ENCODE data around the gene ATG16L2.
"Not testable (repeated sequence)": the region's sequence is repeated elsewhere in the genome, so short reads cannot be mapped to it uniquely, and the experiment has no call there.

ATG16L2 gene

DNA sequence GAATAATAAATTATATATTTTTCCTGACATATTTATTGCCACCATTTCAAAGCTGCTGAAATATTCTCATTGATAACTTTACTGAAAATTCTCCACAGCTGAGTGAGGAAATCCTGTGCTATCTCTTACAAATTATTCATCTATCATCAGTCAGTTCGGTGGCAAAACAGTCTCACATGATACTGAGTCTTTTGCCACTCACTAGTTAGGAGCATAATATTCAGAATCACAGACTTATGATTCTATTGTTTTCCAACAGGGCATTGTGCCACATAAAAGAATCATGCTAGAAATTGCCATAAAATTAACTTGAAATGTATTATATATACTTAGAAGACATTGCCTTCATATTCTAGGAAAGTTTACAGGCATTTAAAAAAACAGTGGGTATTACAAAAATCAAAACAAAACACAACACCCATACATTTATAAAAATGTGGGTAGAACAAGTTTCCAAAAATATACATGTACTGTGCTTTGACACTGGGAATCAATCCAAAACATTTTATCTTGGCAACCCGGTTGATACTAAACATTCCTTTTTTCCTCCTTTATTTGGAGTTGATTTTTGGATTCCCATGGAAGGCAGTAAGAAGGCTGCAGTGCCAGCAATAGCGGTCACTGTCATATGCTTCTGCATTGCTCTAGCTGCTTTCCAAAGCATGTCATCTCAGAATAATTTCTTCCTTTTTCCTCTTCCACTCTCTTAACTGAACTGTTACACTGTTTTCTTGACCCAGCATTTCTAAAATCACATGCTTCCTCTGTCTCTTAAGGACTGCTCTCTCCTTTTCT, 42.5 kb downstream of the ATG16L2 start:
- ATAC-seq: peak; percentile 88
- TF ChIP-seq ZNF565 (CRISPR knock-in tag; conservative IDR thresholded peaks at IDR 0.05; ENCODE audit: low read depth): no peak
- TF ChIP-seq ARNTL (CRISPR knock-in tag; IDR thresholded peaks at IDR 0.05; ENCODE audit: borderline replicate concordance, low read depth): no peak
- no peak for TF ChIP-seq ZC3H10 (CRISPR knock-in tag; IDR thresholded peaks at IDR 0.05)
- TF ChIP-seq ZFP3 (CRISPR knock-in tag; IDR thresholded peaks at IDR 0.05): no peak
- TF ChIP-seq ZFP30 (CRISPR knock-in tag; IDR thresholded peaks at IDR 0.05): no peak
- no peak for TF ChIP-seq TOX (CRISPR knock-in tag; IDR thresholded peaks at IDR 0.05; ENCODE audit: borderline replicate concordance)
- TF ChIP-seq BACH2 (CRISPR knock-in tag; IDR thresholded peaks at IDR 0.05; ENCODE audit: borderline replicate concordance): no peak

DNA sequence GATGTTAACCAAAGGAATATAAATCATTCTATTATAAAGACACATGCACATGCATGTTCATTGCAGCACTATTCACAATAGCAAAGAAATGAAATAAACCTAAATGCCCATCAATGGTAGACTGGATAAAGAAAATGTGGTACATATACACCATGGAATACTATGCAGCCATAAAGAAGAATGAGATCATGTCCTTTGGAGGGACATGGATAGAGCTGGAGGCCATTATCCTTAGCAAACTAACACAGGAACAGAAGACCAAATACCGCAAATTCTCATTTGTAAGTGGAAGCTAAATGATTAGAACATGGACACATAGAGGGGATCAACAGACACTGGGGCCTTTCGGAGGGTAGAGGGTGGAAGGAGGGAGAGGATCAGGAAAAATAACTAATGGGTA, 44.1 kb downstream of the ATG16L2 start:
- not testable (repeated sequence) for ATAC-seq
- peak; percentile 45 for TF ChIP-seq ZNF8 (CRISPR knock-in tag; IDR thresholded peaks at IDR 0.05)

DNA sequence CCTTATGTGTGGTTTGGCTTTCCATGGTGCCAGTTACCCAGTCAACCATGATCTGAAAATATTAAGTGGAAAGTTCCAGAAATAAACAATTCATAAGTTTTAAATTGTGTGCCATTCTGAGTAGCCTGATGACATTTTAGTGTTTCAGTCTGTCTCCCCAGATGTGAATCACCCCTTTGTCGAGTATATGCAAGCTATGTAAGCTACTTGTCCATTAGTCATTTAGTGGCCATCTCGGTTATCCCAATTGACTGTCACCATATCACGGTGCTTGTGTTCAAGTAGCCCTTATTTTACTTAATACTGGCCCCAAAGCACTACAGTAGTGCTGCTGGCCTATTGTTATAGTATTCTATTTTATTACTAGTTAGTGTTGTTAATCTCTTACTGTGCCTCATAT, 44.9 kb downstream of the ATG16L2 start:
- TF ChIP-seq, protein P1, sequence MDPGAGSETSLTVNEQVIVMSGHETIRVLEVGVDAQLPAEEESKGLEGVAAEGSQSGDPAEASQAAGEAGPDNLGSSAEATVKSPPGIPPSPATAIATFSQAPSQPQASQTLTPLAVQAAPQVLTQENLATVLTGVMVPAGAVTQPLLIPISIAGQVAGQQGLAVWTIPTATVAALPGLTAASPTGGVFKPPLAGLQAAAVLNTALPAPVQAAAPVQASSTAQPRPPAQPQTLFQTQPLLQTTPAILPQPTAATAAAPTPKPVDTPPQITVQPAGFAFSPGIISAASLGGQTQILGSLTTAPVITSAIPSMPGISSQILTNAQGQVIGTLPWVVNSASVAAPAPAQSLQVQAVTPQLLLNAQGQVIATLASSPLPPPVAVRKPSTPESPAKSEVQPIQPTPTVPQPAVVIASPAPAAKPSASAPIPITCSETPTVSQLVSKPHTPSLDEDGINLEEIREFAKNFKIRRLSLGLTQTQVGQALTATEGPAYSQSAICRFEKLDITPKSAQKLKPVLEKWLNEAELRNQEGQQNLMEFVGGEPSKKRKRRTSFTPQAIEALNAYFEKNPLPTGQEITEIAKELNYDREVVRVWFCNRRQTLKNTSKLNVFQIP (CRISPR knock-in tag; IDR thresholded peaks at IDR 0.05; ENCODE audit: borderline replicate concordance, low read depth): no peak
- TF ChIP-seq ZC3H10 (CRISPR knock-in tag; IDR thresholded peaks at IDR 0.05) (no peak), CSDC2 (CRISPR knock-in tag; IDR thresholded peaks at IDR 0.05) (no peak), PPARA (CRISPR knock-in tag; IDR thresholded peaks at IDR 0.05; ENCODE audit: borderline replicate concordance) (no peak), ZFP3 (CRISPR knock-in tag; IDR thresholded peaks at IDR 0.05) (no peak), ZNF70 (CRISPR knock-in tag; IDR thresholded peaks at IDR 0.05) (no peak), SNAI2 (CRISPR knock-in tag; IDR thresholded peaks at IDR 0.05) (no peak), TOX (CRISPR knock-in tag; IDR thresholded peaks at IDR 0.05; ENCODE audit: borderline replicate concordance) (no peak)
- TF ChIP-seq, protein P2, sequence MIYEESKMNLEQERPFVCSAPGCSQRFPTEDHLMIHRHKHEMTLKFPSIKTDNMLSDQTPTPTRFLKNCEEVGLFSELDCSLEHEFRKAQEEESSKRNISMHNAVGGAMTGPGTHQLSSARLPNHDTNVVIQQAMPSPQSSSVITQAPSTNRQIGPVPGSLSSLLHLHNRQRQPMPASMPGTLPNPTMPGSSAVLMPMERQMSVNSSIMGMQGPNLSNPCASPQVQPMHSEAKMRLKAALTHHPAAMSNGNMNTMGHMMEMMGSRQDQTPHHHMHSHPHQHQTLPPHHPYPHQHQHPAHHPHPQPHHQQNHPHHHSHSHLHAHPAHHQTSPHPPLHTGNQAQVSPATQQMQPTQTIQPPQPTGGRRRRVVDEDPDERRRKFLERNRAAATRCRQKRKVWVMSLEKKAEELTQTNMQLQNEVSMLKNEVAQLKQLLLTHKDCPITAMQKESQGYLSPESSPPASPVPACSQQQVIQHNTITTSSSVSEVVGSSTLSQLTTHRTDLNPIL (CRISPR knock-in tag; IDR thresholded peaks at IDR 0.05; ENCODE audit: low read depth): no peak
- TF ChIP-seq, protein P3, sequence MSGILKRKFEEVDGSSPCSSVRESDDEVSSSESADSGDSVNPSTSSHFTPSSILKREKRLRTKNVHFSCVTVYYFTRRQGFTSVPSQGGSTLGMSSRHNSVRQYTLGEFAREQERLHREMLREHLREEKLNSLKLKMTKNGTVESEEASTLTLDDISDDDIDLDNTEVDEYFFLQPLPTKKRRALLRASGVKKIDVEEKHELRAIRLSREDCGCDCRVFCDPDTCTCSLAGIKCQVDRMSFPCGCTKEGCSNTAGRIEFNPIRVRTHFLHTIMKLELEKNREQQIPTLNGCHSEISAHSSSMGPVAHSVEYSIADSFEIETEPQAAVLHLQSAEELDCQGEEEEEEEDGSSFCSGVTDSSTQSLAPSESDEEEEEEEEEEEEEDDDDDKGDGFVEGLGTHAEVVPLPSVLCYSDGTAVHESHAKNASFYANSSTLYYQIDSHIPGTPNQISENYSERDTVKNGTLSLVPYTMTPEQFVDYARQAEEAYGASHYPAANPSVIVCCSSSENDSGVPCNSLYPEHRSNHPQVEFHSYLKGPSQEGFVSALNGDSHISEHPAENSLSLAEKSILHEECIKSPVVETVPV (CRISPR knock-in tag; IDR thresholded peaks at IDR 0.05): no peak
- ATAC-seq: no peak

DNA sequence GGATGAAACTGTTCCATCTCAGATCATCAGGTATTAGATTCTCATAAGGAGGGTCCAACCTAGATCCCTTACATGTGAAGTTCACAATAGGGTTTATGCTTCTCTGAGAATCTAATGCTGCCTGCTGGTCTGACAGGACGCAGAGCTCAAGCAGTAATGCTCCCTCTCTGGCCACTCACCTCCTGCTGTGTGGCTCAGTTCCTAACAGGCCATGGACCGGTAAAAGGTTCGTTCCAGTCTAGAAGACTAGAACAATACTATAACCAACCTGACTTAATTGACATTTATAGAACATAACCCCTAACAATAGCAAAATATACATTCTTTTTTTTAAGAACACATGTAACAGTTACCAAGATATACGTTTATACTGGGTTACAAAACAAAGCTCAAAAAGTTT, 45.8 kb downstream of the ATG16L2 start:
- TF ChIP-seq ZFP30 (CRISPR knock-in tag; IDR thresholded peaks at IDR 0.05) (no peak), TOX (CRISPR knock-in tag; IDR thresholded peaks at IDR 0.05; ENCODE audit: borderline replicate concordance) (no peak), PPARA (CRISPR knock-in tag; IDR thresholded peaks at IDR 0.05; ENCODE audit: borderline replicate concordance) (no peak), TCF4 (CRISPR knock-in tag; IDR thresholded peaks at IDR 0.05; ENCODE audit: borderline replicate concordance) (no peak), ZNF565 (CRISPR knock-in tag; conservative IDR thresholded peaks at IDR 0.05; ENCODE audit: low read depth) (no peak), ISL1 (CRISPR knock-in tag; IDR thresholded peaks at IDR 0.05) (no peak), OSR1 (CRISPR knock-in tag; IDR thresholded peaks at IDR 0.05) (no peak), SNAI2 (CRISPR knock-in tag; IDR thresholded peaks at IDR 0.05) (no peak), BACH2 (CRISPR knock-in tag; IDR thresholded peaks at IDR 0.05; ENCODE audit: borderline replicate concordance) (no peak)
- TF ChIP-seq, protein P3 (CRISPR knock-in tag; IDR thresholded peaks at IDR 0.05): no peak
- no peak for ATAC-seq

DNA sequence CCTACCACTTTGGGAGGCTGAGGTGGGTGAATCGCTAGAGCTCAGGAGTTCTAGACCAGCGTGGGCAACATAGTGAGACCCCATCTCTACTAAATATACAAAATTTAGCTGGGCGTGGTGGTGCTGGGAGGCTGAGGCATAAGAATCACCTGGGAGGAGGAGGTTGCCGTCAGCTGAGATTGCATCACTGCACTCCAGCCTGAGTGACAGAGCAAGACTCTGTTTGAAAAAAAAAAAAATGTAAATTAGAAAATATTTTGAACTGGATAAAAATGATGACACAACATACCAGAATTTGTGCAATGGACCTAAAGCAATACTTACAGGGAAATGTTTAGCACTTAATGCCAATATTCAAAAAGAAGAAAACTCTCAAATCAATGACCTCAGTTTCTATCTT, 46.4 kb downstream of the ATG16L2 start:
- no peak for ATAC-seq
- TF ChIP-seq, protein P1 (CRISPR knock-in tag; IDR thresholded peaks at IDR 0.05; ENCODE audit: borderline replicate concordance, low read depth): no peak
- TF ChIP-seq PPARA (CRISPR knock-in tag; IDR thresholded peaks at IDR 0.05; ENCODE audit: borderline replicate concordance) (no peak), TOX (CRISPR knock-in tag; IDR thresholded peaks at IDR 0.05; ENCODE audit: borderline replicate concordance) (no peak), OSR1 (CRISPR knock-in tag; IDR thresholded peaks at IDR 0.05) (no peak), ZNF70 (CRISPR knock-in tag; IDR thresholded peaks at IDR 0.05) (no peak), ESRRG (CRISPR knock-in tag; IDR thresholded peaks at IDR 0.05) (no peak), ZFP30 (CRISPR knock-in tag; IDR thresholded peaks at IDR 0.05) (no peak), CSDC2 (CRISPR knock-in tag; IDR thresholded peaks at IDR 0.05) (no peak)
- TF ChIP-seq, protein P4, sequence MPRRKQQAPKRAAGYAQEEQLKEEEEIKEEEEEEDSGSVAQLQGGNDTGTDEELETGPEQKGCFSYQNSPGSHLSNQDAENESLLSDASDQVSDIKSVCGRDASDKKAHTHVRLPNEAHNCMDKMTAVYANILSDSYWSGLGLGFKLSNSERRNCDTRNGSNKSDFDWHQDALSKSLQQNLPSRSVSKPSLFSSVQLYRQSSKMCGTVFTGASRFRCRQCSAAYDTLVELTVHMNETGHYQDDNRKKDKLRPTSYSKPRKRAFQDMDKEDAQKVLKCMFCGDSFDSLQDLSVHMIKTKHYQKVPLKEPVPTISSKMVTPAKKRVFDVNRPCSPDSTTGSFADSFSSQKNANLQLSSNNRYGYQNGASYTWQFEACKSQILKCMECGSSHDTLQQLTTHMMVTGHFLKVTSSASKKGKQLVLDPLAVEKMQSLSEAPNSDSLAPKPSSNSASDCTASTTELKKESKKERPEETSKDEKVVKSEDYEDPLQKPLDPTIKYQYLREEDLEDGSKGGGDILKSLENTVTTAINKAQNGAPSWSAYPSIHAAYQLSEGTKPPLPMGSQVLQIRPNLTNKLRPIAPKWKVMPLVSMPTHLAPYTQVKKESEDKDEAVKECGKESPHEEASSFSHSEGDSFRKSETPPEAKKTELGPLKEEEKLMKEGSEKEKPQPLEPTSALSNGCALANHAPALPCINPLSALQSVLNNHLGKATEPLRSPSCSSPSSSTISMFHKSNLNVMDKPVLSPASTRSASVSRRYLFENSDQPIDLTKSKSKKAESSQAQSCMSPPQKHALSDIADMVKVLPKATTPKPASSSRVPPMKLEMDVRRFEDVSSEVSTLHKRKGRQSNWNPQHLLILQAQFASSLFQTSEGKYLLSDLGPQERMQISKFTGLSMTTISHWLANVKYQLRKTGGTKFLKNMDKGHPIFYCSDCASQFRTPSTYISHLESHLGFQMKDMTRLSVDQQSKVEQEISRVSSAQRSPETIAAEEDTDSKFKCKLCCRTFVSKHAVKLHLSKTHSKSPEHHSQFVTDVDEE (CRISPR knock-in tag; IDR thresholded peaks at IDR 0.05): no peak
- TF ChIP-seq, protein P2 (CRISPR knock-in tag; IDR thresholded peaks at IDR 0.05; ENCODE audit: low read depth): no peak
